ENCODE measurements around the gene SOCS2.

- TF ChIP-seq CTCF (conservative IDR thresholded peaks at IDR 0.05; ENCODE audit: low read length) (no peak), EZH2phosphoT487 (IDR thresholded peaks at IDR 0.05; ENCODE audit: borderline replicate concordance, low read depth, low read length) (no peak)
Observed at GRCh38 chr12:93609281-93610192, 37.1 kb downstream of the SOCS2 start.
